Measurements from ENCODE around the gene CCDC136. TPM values are rescaled to one million over a fixed set of nuclear protein-coding genes. Genes with fewer than 3 reads are reported as not detected.

Gene CCDC136
- total RNA-seq, 2 donors from 2014 or later: 46.0 to 51.2 TPM

GRCh38 chr7:128858380-128859231 lies 66.8 kb downstream of the CCDC136 start:
- no peak for TF ChIP-seq CTCF (conservative IDR thresholded peaks at IDR 0.05)
- H3K36me3 Mint-ChIP-seq (ENCODE audit: low read depth): no peaks in the 10 kb centered on the region
- Histone ChIP-seq H3K4me1 (ENCODE audit: control insufficient read depth, insufficient read depth, low read length) (no peaks in the 10 kb centered on the region), H3K27me3 (ENCODE audit: control insufficient read depth, insufficient read depth, low read length, poor library complexity, severe bottlenecking) (no peaks in the 10 kb centered on the region), H3K9ac (ENCODE audit: extremely low read depth, low read length, poor library complexity, severe bottlenecking) (no peak overlapping the region), H3K9me3 (ENCODE audit: control insufficient read depth, low read length) (no peaks in the 10 kb centered on the region), H3K4me3 (ENCODE audit: low read length) (no peak overlapping the region), H3K36me3 (ENCODE audit: control insufficient read depth, insufficient read depth, low read length) (peaks cover 9% of the 10 kb centered on the region), H3K27ac (ENCODE audit: low read depth, low read length) (no peak overlapping the region)
- no peak overlapping the region for H3K27ac Mint-ChIP-seq
- peaks cover 7% of the 10 kb centered on the region for H3K4me1 Mint-ChIP-seq
- no peaks in the 10 kb centered on the region for H3K27me3 Mint-ChIP-seq (ENCODE audit: insufficient read depth)
- H3K4me3 Mint-ChIP-seq: no peak overlapping the region
- WGBS, 2 experiments (ENCODE audit: insufficient coverage in 1 of 2, insufficient read length in 1 of 2): 93 to 96% methylated on average over 8 to 18 of the region's 18 CpGs
- H3K9me3 Mint-ChIP-seq: no peaks in the 10 kb centered on the region
- no peak for DNase-seq

DNA sequence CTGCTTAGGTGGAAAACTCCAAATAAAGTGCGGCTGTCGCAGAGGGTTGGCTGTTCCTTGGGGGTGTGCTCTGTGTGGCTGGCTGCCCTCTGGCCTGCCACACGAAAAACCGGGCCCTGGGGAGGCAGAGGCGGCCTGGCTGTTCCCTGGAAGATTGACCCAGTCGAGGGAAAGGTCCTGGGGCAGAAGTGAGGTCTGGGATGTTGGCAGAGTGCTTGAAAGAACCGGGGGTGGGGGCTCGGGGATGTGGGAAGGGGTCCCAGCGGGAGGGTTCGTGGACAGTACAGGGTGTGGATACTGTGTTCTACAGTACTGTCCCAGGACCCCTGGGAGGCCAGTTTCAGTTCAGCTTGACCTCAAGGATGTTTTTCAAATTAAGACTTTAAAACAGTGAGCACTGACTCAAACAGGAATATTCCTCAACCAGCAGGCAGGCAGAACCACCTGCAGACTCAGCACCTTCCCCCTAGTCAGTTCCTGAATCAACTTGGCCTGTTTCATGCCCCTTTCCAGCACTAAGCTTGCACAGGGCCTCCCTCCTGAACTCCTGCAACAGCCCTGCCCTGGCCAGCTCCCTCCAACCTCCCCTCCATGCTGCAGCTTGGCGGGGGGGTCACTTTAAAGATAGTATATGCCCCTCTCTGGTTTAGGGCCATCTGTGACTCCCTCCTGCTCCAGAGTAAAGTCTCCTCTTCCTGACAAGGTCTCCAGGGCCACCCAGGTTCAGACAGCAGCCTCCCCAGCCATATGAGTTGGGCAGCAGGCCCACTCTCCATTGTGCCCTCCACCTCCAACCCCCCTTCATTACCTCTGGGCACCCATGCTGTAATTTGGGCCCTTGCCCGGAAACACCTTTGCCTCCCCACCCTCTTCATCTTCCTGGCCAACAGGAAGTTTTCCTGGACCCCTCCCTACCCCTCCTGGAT lies 67.7 kb downstream of the CCDC136 start:
- TF ChIP-seq CTCF (conservative IDR thresholded peaks at IDR 0.05): no peak
- Mint-ChIP-seq H3K27ac (peak overlapping the region; percentile 21), H3K9me3 (no peaks in the 10 kb centered on the region), H3K4me1 (peaks cover 12% of the 10 kb centered on the region), H3K36me3 (ENCODE audit: low read depth) (no peaks in the 10 kb centered on the region), H3K4me3 (no peak overlapping the region), H3K27me3 (ENCODE audit: insufficient read depth) (no peaks in the 10 kb centered on the region)
- no peak overlapping the region for H3K27ac ChIP-seq (ENCODE audit: low read depth, low read length)
- 90 to 98% methylated on average over 9 to 12 of the region's 12 CpGs for WGBS, 2 experiments (ENCODE audit: insufficient coverage in 1 of 2, insufficient read length in 1 of 2)
- H3K9me3 ChIP-seq (ENCODE audit: control insufficient read depth, low read length): no peaks in the 10 kb centered on the region
- H3K4me3 ChIP-seq (ENCODE audit: low read length): no peak overlapping the region
- no peaks in the 10 kb centered on the region for H3K4me1 ChIP-seq (ENCODE audit: control insufficient read depth, insufficient read depth, low read length)
- H3K27me3 ChIP-seq (ENCODE audit: control insufficient read depth, insufficient read depth, low read length, poor library complexity, severe bottlenecking): no peaks in the 10 kb centered on the region
- DNase-seq: no peak
- peaks cover 9% of the 10 kb centered on the region for H3K36me3 ChIP-seq (ENCODE audit: control insufficient read depth, insufficient read depth, low read length)
- H3K9ac ChIP-seq (ENCODE audit: extremely low read depth, low read length, poor library complexity, severe bottlenecking): no peak overlapping the region

DNA sequence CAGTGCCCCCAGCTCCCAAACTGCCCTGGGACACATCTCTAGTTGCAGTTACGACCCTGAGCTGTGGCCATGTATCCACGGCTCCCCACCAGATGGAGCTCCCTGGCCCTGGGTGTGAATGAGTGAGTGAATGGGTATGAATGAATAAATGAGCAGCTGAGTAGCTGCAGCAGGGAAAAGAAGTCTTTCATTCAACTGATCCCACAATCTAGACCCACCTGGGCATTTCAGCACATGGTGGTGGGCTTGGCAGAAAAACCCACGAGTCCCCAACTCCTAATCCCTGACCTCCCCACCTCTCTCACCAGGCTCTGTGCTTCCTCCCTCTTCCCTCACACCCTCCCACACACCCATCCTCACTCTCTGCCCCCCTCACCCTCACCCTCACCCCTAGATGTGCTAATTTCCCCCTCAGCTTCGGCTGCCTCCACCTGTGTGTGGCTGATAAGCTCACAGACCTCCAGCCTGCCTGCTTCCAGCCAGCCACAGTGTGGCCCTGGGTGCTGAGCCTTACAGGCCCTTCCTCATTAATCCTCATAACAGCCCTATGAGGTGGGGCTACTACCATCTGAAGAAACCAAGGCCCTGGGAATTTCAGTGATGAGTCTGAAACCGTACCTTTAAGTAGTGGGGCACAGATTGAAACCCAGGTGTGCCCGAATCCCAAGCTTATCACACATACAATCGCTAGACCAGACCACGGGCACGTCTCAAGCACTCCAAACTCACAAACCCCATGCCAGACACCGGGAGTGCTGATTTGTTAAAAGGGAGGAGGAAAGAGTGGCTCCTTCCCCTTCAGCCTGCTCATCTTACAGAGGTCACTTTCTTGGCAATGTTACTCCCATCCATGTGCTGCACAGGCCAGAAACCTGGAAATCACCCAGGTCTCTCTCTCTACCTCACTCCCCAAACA lies 68.6 kb downstream of the CCDC136 start:
- H3K27ac ChIP-seq (ENCODE audit: low read depth, low read length): no peak overlapping the region
- peak overlapping the region; percentile 56 for H3K27ac Mint-ChIP-seq

More for the DNA sequence above, 68.6 kb downstream of the CCDC136 start:
- no peaks in the 10 kb centered on the region for H3K9me3 ChIP-seq (ENCODE audit: control insufficient read depth, low read length)
- H3K9ac ChIP-seq (ENCODE audit: extremely low read depth, low read length, poor library complexity, severe bottlenecking): no peak overlapping the region
- Mint-ChIP-seq H3K9me3 (no peaks in the 10 kb centered on the region), H3K27me3 (ENCODE audit: insufficient read depth) (no peaks in the 10 kb centered on the region), H3K4me3 (no peak overlapping the region), H3K36me3 (ENCODE audit: low read depth) (peaks cover 8% of the 10 kb centered on the region), H3K4me1 (peaks cover 12% of the 10 kb centered on the region)
- no peaks in the 10 kb centered on the region for H3K4me1 ChIP-seq (ENCODE audit: control insufficient read depth, insufficient read depth, low read length)
- H3K36me3 ChIP-seq (ENCODE audit: control insufficient read depth, insufficient read depth, low read length): peaks cover 13% of the 10 kb centered on the region
- H3K4me3 ChIP-seq (ENCODE audit: low read length): no peak overlapping the region
- TF ChIP-seq CTCF (conservative IDR thresholded peaks at IDR 0.05): peak; percentile 48
- peak; percentile 83 for DNase-seq
- WGBS, 2 experiments (ENCODE audit: insufficient coverage in 1 of 2, insufficient read length in 1 of 2): 59 to 75% methylated on average over 3 to 10 of the region's 10 CpGs
- H3K27me3 ChIP-seq (ENCODE audit: control insufficient read depth, insufficient read depth, low read length, poor library complexity, severe bottlenecking): no peaks in the 10 kb centered on the region

All from endodermal cell (in vitro differentiated cells).